K562 (cell line): ENCODE measurements around the gene RBMX. TPM values are rescaled to one million over a fixed set of nuclear protein-coding genes. Genes with fewer than 3 reads are reported as not detected.

ENCODE experiments used
- ARHGAP35 ChIP-seq: fragments of 450-650 bp; IDR thresholded peaks from 2 replicates; pipeline ENCODE4 v1.6.1; 2018; ENCODE audit not compliant: partially characterized antibody
- ARID2 ChIP-seq: fragments of 450-650 bp; IDR thresholded peaks from 2 replicates; pipeline ENCODE4 v1.6.1; 2017; ENCODE audit warnings: antibody characterized with exemption, mild to moderate bottlenecking
- BCOR ChIP-seq: fragments of 450-650 bp; IDR thresholded peaks from 2 replicates; pipeline ENCODE4 v1.6.1; 2016
- BRD4 ChIP-seq: fragments of 200-600 bp; sonication (generic); IDR thresholded peaks from 2 replicates; pipeline ENCODE4 v1.6.1; 2017; ENCODE audit warnings: inconsistent platforms
- CXXC5 ChIP-seq: fragments of 250-450 bp; sonication (Bioruptor Pico); IDR thresholded peaks from 2 replicates; pipeline ENCODE4 v1.8.0; 2022; ENCODE audit warnings: inconsistent platforms, mild to moderate bottlenecking, moderate library complexity
- FOSL1 ChIP-seq: fragments of 200-800 bp; sonication (Bioruptor generic); conservative IDR thresholded peaks from 2 replicates; pipeline ENCODE4 v1.6.1; 2016; ENCODE audit warnings: missing genetic modification characterization, missing compliant biosample characterization
- FOXK2 ChIP-seq, 2 experiments: fragments of 450-650 bp; IDR thresholded peaks in 1 of 2; conservative IDR thresholded peaks in 1 of 2; 2 replicates each; pipeline ENCODE4 v1.6.1; 2016; ENCODE audit warnings: low read depth in 2 of 2, mild to moderate bottlenecking in 1 of 2
- GTF2E2 ChIP-seq: fragments of 200-800 bp; sonication (Bioruptor generic); IDR thresholded peaks from 2 replicates; pipeline ENCODE4 v1.6.1; 2016; ENCODE audit warnings: missing genetic modification characterization, missing compliant biosample characterization
- LARP7 ChIP-seq: fragments of 450-650 bp; IDR thresholded peaks from 2 replicates; pipeline ENCODE4 v1.6.1; 2016
- LEF1 ChIP-seq: fragments of 450-650 bp; IDR thresholded peaks from 2 replicates; pipeline ENCODE4 v1.6.1; 2016; ENCODE audit warnings: mild to moderate bottlenecking
- MTA1 ChIP-seq: fragments of 450-650 bp; IDR thresholded peaks from 2 replicates; pipeline ENCODE4 v1.6.1; 2017; ENCODE audit warnings: borderline replicate concordance
- NBN ChIP-seq: fragments of 450-650 bp; IDR thresholded peaks from 2 replicates; pipeline ENCODE4 v1.6.1; 2016; ENCODE audit warnings: low read depth, mild to moderate bottlenecking
- NRF1 ChIP-seq, 2 experiments: fragments of 450-650 bp; IDR thresholded peaks in 1 of 2; conservative IDR thresholded peaks in 1 of 2; 2 replicates each; pipeline ENCODE4 v1.6.1; 2014; ENCODE audit warnings: mild to moderate bottlenecking in 2 of 2
- ZNF12 ChIP-seq: sonication (generic); formaldehyde crosslinking; IDR thresholded peaks from 2 replicates; pipeline ENCODE4 v1.4.0; 2020; ENCODE audit warnings: mild to moderate bottlenecking, missing genetic modification reagents
- ZNF174 ChIP-seq: fragments of 250-450 bp; sonication (Bioruptor Pico); IDR thresholded peaks from 2 replicates; pipeline ENCODE4 v1.4.0; 2020; ENCODE audit warnings: mild to moderate bottlenecking
- polyA plus RNA-seq, 8 experiments: library from polyadenylated mRNA; depleted of rRNA in 4 of 8; stranded (reverse) in 5 of 8; unstranded in 3 of 8; fragments of >200 nt; fragmentation: Nextera tagmentation in 2 of 8; fragmentation: Illumina TruSeq in 1 of 8; extraction: Ambion mirVana in 2 of 8; extraction: Trizol in 1 of 8; gene quantifications; 2 replicates each; pipeline versions ENCODE4 v1.2.1 to v1.2.3, GENCODE V29; 2011 to 2014; ENCODE audit warnings: inconsistent platforms in 1 of 8, missing spikeins in 1 of 8
- total RNA-seq, 7 experiments: library from RNA; depleted of rRNA in 6 of 7; stranded (reverse); fragments of >200 nt in 6 of 7; fragmentation: Illumina TruSeq in 2 of 7; extraction: Trizol in 2 of 7; gene quantifications; 2 replicates each; pipeline versions ENCODE4 v1.2.1 to v1.2.3, GENCODE V29; 2011 to 2021; ENCODE audit warnings: low replicate concordance in 1 of 7
- TF ChIP-seq, protein P1 (sequence below): fragments of 150-350 bp; IDR thresholded peaks from 2 replicates; pipeline ENCODE4 v1.6.1; 2014; ENCODE audit warnings: low read depth, mild to moderate bottlenecking, low read length, borderline replicate concordance
- TF ChIP-seq, protein P2 (sequence below): fragments of 450-650 bp; formaldehyde crosslinking; conservative IDR thresholded peaks from 2 replicates; pipeline ENCODE4 v1.4.0; 2022; ENCODE audit warnings: mild to moderate bottlenecking, missing genetic modification characterization
- TF ChIP-seq, protein P3 (sequence below): fragments of 250-450 bp; sonication (Bioruptor Pico); IDR thresholded peaks from 2 replicates; pipeline ENCODE4 v1.8.0; 2022; ENCODE audit warnings: inconsistent platforms, mild to moderate bottlenecking, moderate library complexity, borderline replicate concordance
- TF ChIP-seq, protein P4 (sequence below): fragments of 450-650 bp; IDR thresholded peaks from 2 replicates; pipeline ENCODE4 v1.6.1; 2016; ENCODE audit warnings: missing biosample characterization, missing genetic modification characterization
- TF ChIP-seq, protein P5 (sequence below): fragments of 450-650 bp; IDR thresholded peaks from 2 replicates; pipeline ENCODE4 v1.6.1; 2016; ENCODE audit warnings: antibody characterized with exemption

The RBMX gene
- total and polyA plus RNA-seq, 9 of the 15 experiments (the other 6 are each of a cell fraction or from before 2014, with no cell fraction given), result 405 to 671 (median 540) TPM

DNA sequence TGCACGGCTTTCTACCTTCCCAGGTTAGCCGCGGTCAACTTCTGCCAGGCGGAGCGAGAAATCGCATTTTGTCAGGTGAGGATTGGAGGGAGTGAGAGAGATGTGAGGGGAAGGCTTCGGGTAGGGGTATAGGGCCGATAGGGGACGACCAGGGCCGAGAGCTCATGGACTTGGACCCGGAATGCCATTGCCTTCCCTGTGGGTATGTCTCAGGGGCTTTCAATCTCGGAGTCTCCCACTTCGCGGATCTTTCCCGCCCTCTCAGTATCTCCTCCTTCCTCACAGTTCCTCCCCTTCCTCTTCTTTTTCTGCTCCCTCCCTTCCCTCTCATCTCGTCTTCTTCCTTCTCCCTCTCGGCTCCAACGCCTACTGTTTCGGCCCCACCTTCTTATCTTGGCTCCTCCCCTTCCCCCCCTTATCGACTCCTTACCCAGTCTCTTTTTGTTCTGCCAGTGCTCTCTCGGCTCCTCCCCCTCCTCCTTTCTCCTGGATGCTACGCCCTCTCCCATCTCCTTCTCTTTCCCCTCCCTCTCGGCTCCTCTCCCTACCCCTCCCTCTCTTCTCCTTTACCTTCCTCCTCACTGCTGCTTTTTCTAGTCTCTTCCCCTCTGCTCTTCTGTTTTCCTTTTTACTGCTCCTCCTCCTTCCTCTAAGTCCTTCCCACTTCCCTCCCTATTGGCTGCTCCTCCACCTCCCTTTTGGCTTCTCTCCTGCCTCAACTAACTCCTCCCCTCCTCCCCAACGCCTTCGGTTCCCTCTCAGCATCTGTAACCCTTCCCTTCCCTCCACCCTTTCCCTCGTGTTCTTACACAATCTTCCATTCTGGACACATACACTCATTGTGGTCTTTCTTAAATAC, 29.4 kb upstream of the RBMX start (continued):
- TF ChIP-seq ARID2, result peak; percentile 72; the same call in 1 of the 2 replicates
- TF ChIP-seq CXXC5 (CRISPR knock-in tag), result no peak
- peak; percentile 86 to 92 for TF ChIP-seq FOXK2 (conservative IDR thresholded peaks at IDR 0.05 in 1 of 2, IDR thresholded peaks at IDR 0.05 in 1 of 2; ENCODE audit: low read depth in 2 of 2)
- TF ChIP-seq, protein P1, sequence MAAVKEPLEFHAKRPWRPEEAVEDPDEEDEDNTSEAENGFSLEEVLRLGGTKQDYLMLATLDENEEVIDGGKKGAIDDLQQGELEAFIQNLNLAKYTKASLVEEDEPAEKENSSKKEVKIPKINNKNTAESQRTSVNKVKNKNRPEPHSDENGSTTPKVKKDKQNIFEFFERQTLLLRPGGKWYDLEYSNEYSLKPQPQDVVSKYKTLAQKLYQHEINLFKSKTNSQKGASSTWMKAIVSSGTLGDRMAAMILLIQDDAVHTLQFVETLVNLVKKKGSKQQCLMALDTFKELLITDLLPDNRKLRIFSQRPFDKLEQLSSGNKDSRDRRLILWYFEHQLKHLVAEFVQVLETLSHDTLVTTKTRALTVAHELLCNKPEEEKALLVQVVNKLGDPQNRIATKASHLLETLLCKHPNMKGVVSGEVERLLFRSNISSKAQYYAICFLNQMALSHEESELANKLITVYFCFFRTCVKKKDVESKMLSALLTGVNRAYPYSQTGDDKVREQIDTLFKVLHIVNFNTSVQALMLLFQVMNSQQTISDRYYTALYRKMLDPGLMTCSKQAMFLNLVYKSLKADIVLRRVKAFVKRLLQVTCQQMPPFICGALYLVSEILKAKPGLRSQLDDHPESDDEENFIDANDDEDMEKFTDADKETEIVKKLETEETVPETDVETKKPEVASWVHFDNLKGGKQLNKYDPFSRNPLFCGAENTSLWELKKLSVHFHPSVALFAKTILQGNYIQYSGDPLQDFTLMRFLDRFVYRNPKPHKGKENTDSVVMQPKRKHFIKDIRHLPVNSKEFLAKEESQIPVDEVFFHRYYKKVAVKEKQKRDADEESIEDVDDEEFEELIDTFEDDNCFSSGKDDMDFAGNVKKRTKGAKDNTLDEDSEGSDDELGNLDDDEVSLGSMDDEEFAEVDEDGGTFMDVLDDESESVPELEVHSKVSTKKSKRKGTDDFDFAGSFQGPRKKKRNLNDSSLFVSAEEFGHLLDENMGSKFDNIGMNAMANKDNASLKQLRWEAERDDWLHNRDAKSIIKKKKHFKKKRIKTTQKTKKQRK, result no peak
- peak; percentile 20 to 27; a peak in 2 of 4 replicates for TF ChIP-seq NRF1 (conservative IDR thresholded peaks at IDR 0.05 in 1 of 2, IDR thresholded peaks at IDR 0.05 in 1 of 2)
- TF ChIP-seq, protein P2, sequence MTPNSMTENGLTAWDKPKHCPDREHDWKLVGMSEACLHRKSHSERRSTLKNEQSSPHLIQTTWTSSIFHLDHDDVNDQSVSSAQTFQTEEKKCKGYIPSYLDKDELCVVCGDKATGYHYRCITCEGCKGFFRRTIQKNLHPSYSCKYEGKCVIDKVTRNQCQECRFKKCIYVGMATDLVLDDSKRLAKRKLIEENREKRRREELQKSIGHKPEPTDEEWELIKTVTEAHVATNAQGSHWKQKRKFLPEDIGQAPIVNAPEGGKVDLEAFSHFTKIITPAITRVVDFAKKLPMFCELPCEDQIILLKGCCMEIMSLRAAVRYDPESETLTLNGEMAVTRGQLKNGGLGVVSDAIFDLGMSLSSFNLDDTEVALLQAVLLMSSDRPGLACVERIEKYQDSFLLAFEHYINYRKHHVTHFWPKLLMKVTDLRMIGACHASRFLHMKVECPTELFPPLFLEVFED (CRISPR knock-in tag), result peak; percentile 24; the same call in 1 of the 2 replicates
- TF ChIP-seq LARP7, result peak; percentile 99
- TF ChIP-seq BRD4, result no peak
- no peak for TF ChIP-seq ZNF12 (CRISPR knock-in tag)
- TF ChIP-seq, protein P3, sequence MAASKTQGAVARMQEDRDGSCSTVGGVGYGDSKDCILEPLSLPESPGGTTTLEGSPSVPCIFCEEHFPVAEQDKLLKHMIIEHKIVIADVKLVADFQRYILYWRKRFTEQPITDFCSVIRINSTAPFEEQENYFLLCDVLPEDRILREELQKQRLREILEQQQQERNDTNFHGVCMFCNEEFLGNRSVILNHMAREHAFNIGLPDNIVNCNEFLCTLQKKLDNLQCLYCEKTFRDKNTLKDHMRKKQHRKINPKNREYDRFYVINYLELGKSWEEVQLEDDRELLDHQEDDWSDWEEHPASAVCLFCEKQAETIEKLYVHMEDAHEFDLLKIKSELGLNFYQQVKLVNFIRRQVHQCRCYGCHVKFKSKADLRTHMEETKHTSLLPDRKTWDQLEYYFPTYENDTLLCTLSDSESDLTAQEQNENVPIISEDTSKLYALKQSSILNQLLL (CRISPR knock-in tag), result no peak
- TF ChIP-seq, protein P4, sequence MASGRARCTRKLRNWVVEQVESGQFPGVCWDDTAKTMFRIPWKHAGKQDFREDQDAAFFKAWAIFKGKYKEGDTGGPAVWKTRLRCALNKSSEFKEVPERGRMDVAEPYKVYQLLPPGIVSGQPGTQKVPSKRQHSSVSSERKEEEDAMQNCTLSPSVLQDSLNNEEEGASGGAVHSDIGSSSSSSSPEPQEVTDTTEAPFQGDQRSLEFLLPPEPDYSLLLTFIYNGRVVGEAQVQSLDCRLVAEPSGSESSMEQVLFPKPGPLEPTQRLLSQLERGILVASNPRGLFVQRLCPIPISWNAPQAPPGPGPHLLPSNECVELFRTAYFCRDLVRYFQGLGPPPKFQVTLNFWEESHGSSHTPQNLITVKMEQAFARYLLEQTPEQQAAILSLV, result peak; percentile 78
- peak; percentile 61 for TF ChIP-seq BCOR
- TF ChIP-seq LEF1, result peak; percentile 62; the same call in 1 of the 2 replicates
- TF ChIP-seq ARHGAP35, result peak; percentile 47
- peak; percentile 26; the same call in 1 of the 2 replicates for TF ChIP-seq GTF2E2 (tag)
- no peak for TF ChIP-seq FOSL1
- TF ChIP-seq, protein P5, sequence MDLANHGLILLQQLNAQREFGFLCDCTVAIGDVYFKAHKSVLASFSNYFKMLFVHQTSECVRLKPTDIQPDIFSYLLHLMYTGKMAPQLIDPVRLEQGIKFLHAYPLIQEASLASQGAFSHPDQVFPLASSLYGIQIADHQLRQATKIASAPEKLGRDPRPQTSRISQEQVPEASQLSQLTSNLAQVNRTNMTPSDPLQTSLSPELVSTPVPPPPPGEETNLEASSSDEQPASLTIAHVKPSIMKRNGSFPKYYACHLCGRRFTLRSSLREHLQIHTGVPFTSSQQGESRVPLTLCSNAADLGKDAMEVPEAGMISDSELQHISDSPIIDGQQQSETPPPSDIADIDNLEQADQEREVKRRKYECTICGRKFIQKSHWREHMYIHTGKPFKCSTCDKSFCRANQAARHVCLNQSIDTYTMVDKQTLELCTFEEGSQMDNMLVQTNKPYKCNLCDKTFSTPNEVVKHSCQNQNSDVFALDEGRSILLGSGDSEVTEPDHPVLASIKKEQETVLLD, result peak; percentile 62; the same call in 1 of the 2 replicates
- peak; percentile 99 for TF ChIP-seq NBN
- TF ChIP-seq ZNF174 (CRISPR knock-in tag), result no peak
- TF ChIP-seq MTA1, result peak; percentile 92
